HG02678 (cell line): ENCODE results near the gene TCF25.

ENCODE experiments used
- ATAC-seq: cut with Tn5 transposase; IDR thresholded peaks from one replicate; pipeline ENCODE4 v1.9.1; 2021; ENCODE audit warnings: mild to moderate bottlenecking, moderate library complexity; ENCODE audit not compliant: unreplicated experiment

TCF25 gene

DNA sequence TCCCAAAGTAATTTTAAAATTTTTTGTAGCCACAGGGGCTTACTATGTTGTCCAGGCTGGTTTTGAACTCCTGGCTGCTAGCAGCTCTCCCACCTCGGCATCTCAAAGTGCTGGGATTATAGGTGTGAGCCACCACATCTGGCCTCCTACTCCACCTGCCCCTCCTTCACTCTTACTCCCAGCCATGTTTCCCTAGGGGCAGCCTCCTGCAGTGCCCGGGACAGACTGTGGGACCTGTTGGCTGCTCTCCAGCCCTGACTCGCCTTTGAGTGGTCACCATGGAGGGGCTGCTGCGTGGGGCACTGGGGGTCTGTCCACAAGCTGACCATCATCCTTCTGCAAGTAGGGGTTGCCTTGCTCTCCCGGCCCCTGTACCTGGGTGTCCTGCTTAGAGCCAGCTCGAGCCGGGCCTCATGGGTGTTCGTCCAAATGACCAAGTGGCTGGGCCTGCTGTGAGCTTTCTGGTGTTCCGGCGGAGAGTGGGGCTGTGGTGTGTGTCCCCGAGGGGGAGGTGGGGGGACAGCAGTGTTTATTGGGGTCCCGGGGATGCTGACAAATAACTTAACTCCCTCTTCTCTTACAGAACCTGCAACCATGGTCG, 28.6 kb upstream of the TCF25 start:
- no peak for ATAC-seq

DNA sequence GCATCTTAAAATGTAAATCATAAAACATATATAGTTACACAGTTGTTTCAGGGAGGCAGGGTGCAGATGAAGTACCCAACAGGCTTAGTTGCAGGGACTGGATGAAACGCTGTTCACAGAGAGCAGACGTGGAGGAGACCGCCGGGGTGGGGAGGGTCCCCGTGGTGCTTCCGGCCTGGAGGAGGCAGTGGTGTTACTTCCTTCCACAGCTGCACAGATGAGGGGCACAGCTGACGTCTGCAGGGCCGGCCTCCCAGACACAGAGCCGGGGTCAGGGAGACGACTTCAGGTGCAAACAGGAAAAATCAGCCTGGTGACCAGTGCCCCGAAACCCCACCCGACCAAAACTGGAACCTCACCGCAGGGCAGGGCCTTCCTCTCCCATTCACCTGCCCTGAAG, 28.0 kb upstream of the TCF25 start:
- ATAC-seq, result no peak

DNA sequence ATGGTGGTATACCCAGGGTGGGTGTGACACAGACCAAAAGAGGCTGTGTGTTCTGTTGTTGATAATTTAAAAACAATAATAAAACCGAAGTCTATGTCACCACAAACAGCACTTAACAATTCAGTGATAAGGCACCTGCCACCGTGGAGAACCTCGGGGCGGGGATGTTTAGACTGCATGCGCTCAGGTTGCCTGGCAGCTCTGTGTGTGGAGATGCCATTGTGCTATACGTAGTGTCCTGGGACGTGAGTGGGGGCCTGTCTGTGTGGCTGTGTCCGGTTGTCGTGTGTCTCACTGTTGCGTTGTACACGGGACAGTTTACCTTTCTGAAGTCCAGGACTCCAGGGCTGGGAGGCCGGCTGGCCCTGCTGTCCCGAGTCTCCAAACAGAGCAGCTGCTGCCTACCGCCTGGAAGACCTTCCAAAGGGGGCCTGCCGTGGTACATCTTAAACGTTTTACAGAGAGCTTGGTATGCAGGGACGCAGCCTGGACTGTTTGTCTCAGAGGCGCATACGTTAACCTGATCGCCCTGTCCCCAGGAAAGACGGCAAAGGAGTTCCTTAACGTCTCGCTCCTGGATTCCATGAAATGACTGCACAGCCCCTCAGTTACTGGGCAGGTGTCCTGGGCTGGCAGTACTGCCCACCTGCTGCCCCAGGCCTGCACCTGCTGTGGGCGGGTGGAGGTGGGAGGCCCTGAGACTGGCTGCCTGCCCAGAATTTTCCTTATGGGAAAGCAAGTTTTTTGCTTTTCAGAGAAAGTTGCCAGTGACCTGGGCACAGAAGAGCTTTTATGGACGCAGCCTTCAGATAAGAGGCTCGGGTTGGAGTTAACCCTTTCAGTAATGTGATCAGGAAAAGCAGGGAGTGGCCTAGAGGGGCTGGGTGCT, 26.1 kb upstream of the TCF25 start:
- ATAC-seq, result no peak

DNA sequence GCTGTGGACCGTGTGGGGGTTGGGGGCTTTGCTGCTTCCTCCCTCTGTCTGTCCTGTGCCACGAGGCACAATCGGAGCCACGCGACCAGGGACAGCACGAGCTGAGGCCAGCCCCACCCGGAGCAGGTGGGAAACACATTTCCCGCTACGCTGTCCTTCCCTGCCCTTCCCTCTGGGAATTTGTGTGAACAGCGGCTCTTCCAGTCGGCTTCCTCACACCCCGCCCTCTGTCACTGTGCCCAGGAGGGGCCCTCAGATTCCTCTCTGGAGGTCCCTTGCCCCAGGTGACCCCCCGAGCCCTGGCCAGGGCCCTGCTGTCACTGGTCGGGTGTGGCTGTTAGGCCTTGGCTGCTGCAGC, 25.5 kb upstream of the TCF25 start:
- ATAC-seq, result no peak

DNA sequence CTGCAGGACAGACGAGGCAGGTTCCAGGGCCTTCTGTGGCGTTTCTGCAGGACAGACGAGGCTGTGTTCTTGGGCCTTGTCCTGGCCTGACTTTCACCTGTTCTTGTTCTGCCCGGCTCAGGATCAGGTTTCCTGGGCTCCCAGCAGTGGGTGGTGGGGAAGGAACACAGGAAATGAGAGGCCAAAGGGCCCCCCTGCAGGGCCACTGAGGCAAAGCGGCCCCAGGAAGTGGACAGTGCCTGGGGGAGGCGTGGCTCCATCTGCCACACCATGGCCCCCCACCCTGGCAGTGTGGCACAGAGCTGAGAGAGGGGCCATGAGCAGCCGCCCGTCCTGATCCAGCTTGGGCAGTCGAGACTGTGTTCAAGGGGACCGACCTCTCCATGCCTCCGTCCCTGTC, 24.4 kb upstream of the TCF25 start:
- no peak for ATAC-seq

DNA sequence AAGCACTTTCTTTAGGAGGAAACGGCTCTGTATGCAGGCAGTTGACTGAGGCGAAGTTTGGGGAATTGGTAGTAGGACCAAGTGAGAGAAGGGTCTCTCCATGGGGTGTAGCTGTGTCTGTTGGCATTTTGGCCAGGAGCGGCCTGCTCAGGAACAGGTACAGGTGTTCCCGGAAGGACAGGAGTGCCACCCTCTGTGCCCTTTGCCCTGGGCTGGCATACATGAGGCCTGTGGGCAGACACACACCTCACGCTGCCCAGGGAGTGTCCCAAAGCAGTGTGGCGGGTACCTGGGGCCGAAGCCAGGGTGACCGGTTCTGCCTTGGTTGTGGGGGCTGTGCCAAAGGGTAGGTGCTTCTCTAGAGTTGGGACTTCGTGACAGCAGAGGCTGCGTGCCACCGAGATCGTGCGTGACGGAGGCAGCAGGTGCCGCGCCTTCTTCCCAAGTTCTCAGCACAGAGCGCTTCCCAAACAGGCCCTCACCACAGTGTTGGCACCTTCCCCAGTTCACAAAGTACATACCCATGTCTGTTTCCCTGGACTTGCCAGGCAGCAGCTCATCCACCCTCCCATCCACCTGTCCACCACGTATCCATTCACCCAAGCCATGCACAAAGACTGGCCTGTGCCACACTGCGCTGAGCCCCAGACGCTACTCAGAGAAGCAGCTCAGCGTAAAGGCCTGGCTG, 19.9 kb upstream of the TCF25 start:
- no peak for ATAC-seq

DNA sequence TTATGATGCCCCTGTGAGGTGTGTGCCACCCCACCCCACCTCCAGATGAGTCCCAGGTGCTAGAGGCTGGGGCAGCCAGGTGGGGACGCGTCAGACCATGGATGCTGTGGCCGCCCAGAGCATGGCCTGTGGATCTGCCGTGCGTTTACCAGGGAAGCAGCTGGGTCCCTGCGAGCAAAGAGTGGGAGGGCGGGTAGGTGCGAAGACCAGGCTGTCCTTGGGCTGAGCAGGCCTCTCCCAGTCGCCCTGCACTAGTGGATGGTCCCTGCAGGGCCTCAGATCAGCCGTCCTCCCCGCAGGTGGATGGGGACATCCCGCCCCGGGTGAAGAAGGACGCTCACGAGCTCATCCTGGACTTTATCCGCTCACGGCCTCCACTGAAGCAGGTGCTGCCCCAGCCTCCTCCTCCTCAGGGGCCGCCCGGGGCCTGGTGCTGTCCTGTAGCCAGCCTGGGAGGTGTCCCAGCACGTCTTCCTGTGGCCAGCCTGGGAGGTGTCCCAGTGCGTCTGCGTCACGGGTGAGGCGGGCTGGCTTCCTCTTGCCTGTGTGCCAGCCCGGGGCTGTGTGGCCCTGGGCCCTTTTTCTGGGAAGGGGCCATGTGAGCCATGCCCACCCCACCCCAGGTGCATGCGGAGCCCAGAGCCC, 18.0 kb upstream of the TCF25 start:
- ATAC-seq, result no peak

DNA sequence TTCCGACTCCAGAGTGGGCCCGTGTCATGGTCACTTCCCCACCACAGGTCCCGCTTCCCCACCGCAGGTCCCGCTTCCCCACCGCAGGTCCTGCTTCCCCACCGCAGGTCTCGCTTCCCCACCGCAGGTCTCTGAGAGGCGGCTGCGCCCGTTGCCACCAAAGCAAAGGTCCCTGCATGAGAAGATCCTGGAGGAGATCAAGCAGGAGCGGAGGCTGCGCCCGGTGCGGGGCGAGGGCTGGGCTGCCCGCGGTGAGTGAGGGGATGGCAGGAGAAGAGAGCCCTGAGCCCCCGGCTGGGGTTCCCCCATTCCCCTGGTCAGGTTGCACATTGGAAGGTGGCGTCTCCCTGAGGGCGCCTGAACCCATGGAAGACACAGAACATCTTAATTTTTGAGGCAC, 17.4 kb upstream of the TCF25 start:
- ATAC-seq, result no peak

DNA sequence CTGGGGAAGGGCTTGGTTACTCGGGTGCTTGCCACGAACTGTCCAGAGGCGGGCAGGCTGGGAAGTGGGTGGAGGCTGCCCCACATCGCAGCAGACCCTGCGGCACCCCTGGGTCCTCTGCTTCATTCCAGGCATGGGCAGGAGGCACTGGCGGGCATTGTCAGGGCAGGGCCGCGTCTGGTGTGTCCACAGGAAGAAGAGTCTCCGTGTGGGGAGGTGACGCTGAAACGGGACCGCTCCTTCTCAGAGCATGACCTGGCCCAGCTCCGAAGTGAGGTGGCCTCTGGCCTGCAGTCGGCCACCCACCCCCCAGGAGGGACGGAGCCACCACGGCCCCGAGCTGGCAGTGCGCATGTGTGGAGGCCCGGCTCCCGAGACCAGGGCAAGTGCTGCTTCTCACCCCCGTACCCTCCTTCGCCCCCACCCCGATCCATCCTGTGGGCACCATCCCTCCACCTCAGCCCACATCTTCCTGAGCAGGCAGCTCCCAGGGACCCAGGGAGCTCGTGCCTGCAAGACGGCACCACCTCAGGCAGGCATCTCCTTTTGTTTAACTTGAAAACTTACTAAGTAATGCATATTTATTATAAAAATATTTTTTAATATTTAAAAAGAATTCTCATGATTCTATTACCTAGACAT, 14.3 kb upstream of the TCF25 start:
- ATAC-seq, result no peak

DNA sequence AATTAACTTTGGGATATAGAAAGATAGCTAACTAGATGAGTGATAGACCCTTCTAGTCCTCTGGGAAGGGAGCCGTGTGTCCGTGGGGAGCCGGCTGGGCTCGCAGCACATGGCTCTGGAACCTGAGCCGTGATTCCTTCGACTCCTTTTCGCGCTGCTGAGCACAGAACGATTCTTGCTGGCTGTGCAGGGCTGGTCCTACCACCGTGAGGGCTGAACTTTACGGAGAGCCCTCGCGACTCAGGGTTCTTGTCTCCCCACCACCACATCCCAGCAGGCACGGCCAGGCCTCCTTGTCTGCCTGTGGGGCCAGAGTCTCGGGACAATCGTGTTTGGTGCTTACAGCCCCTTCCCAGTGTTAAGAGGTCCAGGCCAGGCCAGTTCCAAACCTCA, 13.8 kb upstream of the TCF25 start:
- ATAC-seq, result no peak

DNA sequence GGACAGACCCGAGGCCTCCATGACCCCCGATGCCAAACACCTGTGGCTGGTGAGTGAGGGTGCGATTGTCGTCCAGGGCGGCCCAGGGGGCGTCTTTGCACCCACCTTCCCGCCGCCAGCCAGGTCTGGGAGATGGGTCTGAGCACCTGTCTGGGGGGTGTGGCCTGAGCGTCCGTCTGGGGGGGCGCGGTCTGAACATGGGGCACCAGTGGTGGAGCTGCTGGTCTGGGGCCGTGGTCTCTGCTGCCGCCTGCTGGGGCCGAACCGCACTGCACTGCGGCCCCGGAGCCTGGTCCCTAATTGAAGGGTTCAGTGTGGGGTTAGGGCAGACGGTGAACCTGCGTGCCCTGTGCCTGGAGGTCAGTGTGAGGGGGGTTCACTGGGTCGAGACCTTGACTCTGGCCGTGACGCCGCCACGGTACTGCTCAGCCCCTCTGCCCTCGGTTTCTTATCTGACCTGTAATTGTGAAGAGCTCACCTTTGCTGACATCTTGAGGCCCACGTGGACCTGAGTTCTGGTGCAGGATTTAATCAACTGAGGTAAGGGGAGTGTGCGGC, 12.6 kb upstream of the TCF25 start:
- ATAC-seq, result peak; percentile 49

DNA sequence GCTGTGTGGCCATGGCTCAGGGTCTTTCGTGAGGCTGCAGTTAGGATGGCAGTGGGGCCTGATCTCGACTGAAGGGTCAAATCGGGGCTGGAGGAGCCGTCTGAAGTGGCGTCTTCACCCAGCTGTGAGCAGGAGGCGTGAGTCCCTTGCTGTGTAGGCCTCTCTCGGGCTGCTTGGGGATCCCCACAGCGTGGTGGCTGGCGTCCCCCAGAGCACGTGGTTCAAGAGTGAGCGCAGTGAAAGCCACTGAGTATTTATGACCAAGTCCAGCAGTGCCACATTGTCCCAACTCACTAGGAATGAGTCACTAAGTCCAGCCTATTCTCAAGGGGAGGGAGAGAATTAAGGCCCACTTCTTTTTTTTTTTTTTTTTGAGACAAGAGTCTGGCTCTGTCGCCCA, 11.7 kb upstream of the TCF25 start:
- no peak for ATAC-seq

DNA sequence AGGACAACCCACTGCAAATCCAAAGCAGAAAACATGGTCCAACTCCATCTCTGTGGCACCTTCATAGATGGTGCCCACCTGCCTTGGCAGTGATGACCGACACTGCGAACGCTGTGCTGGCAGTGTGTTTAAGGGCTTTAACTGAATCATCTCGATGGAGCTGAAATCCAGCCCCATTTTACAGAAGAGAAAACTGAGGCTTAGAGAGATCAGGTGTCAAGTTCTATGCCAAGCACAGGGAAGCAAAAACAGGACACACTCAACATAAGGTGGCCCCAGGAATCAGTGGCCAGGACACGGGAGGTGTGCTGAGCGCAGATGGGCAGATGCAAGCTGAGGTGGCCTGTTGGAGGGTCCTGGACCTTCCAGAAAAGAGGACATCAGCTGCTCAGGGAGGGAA, 10.7 kb upstream of the TCF25 start:
- ATAC-seq, result no peak

DNA sequence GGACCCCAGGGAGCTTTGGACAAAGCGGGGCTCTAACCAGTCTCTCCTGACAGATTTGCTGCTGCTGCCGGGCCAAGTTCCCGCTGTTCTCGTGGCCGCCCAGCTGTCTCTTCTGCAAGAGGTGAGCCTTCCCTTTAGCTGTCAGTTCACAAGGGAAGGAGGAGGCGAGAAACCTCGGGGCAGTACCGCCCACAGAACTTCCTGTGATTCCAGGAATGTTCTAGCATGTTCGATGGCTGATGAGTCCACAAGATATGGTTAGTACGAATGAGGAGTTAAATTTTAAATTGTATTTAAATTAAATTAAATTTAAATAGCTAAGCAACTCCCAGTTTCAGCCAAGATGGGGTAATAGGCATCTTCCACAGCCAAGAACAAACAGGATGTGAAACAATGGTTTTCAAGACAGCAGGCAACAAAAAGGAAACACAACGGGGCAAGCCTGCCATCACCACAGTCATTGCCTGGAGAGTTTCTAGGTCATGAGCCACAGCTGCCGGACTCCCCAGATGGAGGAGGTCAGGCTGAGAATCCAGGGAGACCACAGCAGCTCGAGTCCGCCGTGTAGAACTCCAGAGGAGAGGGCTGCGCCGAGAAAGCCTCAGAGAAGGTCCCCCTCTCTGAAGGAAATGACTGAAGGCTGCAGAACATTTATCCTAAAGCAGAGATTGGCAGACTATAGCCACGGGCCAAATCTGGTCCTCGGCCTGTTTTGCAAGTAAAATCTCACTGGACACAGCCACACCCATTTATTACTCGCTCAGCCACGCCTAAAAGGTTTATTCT, 9.5 kb upstream of the TCF25 start:
- ATAC-seq, result peak; percentile 69

DNA sequence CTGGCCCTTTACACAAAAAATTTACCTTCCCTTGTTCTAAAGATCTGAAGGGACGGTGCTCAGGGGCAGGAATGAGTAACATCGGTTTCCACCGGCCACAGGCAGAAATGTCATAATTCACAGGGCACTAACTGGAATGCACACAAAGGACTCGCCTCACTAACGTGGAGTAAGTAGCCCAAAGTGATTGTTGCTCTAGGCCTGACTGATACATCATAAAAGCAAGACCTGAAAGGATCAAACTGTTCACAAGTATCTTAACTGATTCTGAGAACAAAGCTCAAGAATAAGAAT, 8.9 kb upstream of the TCF25 start:
- no peak for ATAC-seq

DNA sequence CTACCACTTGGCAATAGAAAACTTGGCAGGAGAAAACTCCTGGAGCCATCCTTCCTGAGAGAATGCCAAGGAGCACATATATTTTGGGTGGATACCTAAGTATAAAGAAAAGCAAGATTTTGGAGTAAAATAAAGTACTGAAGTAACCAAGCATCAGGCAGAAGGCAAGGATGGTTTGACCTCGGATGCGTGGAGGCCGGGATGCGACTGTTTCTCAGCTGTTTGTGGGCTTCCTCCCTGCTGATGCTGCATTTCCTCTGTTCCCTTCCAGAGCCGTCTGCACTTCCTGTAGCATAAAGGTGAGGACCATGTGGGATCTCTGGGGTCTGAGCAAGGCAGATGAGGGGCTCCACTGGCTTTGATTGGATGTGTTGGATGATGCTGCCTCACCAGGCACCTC, 5.5 kb upstream of the TCF25 start:
- ATAC-seq, result no peak

DNA sequence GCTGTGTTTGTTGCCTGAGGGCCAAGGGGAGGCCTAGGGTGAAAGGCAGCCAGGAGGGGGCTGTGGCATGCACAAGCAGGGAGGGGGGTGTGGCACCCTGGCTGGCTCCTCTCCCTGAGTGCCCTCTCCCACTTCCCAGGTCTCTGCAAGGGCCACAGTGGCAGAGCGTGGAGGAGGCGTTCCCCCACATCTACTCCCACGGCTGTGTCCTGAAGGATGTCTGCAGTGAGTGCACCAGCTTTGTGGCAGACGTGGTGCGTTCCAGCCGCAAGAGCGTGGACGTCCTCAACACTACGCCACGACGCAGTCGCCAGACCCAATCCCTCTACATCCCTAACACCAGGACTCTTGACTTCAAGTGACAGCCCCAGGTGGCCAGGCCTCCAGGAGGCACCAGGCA, 3.5 kb upstream of the TCF25 start:
- no peak for ATAC-seq

DNA sequence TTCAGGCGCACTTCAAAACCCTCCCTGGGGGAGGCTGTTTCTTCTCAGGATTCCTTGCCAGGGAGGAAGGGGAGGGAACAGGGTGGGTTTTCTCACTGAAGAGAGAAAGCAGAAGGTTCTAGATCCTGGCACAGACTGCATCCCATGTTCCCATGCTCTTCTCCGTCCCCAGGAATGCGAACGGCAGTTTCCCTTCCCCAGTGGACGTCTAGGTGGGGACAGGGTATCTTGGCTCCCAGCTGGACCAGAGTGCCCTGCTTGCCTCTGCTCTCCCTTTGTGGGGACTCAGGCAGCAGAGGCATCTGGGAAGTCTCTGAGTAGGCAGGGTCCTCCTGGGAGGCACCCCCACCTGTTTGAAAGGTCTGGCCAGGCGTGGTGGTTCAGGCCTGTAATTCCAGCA, 3.0 kb upstream of the TCF25 start:
- ATAC-seq, result no peak

DNA sequence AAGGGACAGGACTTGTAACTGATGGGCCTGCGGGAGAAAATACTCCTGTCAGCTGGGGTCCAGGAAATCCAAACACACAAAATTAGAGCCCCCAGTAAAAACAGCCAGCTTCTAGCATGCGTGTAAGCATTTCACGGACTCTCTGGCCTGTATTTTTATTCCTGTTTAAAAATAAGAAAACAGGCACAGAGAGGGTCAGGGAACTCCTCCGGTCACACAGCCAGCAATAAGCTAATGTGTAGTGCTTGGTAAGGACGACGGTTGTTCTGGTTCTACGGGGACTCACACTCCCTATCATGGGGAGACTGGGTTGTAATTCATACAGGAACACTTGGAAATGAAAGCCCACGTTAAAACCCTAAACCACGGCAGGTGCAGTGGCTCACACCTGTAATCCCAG, 1.5 kb upstream of the TCF25 start:
- no peak for ATAC-seq

DNA sequence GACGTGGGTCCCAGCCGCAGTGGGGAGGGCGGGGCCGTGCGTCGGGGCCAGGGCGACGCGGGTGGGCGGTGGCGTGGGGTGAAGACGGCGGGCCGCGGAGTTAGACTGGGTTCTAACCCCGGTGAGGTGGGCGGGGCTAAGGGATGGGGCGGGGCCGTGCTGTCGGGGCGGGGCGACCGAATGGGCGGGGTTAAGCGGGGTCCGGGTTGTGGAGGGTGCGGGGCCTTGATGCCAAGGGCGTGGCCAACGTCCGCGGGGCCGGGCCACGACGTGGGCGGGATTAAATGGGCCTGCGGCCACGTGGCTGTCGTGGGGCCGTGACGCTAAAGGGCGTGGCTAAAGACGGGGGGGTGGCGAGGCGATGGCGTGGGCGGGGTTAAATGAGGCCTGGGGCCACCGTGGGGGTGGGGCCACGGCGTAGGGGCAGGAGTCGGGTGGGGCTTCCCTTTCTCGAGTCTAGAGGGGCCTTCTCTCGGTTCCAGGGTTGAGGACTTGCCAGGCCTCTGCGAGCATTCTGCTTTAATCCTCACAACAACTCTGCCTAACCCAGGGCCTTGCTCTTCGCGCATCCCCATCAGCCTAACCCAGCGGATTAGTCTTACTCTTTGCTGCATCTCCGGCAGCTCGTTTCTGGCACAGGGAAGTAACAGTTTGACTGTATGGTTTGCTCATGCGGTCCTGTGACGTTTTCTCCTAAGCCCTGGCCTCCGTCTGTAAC, 739 bp downstream of the TCF25 start:
- ATAC-seq, result peak; percentile 67
